SIG-M5 (cell line): ENCODE data around the gene LPP.
A peak's percentile ranks its signal among the peaks of the same experiment; 100 is the strongest.

Experiments used
- DNase-seq: peaks from one replicate; lab custom pipeline; 2025; lab: John Stamatoyannopoulos, UW

Gene LPP

GRCh38 chr3:188361888-188362287 lies 207.9 kb downstream of the LPP start:
- no peak for DNase-seq

DNA sequence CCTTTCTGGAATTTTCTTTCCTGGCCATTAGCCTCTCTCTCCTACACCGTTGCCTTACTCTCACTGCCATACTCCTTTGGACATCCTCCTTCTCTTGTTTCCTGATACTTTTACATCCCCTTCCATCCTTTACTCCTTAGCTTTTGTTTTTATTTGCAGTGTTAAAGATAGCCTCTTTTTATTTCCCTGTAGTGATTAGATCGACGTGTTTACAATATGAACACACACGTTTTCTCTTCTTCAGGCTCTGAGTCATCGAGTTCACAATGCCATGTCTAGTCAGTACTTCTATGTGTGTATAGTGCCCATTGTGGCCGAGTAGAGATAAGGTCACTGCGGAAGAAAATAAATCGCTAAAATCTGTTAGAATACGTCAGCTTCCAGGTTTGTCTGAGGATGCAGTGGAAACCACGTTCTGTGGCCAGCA lies 208.5 kb downstream of the LPP start:
- no peak for DNase-seq

DNA sequence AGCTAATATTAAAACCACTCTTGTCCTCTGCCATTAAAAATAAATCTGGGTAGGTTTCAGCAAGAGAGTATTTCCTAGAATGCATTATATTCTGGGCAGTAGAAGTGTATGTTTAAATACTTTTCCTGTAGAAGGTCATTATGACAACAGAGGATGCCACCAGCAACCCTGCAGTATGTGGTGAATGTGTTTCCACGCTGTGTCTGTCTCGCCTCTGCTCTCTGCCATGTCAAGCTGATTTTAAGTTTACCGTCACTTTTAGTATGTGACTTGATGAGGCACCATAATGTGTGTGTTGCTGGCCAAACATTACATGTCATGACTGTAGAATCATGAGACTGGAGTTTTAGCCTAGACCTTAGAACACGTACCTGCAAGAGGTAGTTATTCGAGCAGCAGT lies 211.2 kb downstream of the LPP start:
- no peak for DNase-seq

- DNase-seq = no peak
Measured at GRCh38 chr3:188365988-188366698, 212.2 kb downstream of the LPP start.

GRCh38 chr3:188367678-188368077 lies 213.7 kb downstream of the LPP start:
- no peak for DNase-seq

GRCh38 chr3:188369526-188369925 lies 215.6 kb downstream of the LPP start:
- no peak for DNase-seq

- DNase-seq = no peak
Measured at GRCh38 chr3:188370081-188370830, 216.3 kb downstream of the LPP start.

DNA sequence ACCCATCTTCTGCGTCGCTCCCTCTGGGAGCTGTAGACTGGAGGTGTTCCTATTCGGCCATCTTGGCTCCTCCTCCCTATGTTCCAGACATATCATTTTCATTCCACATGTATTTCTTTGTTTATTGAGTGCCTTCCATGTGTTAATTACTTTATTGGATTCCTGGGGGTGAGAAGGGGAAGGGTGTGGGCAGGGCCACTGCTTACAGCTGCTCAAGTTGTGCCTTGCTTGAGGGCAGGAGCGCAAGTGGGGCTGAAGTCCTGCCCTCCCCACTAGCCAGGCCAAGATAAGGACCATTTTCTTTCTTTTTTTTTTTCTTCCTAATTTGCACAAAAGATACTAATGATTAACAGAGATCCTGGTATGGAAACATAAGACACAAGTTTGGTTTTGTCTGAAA lies 224.8 kb downstream of the LPP start:
- no peak for DNase-seq

- DNase-seq = no peak
Measured at GRCh38 chr3:188380252-188380651, 226.3 kb downstream of the LPP start.

- no peak for DNase-seq
Measured at GRCh38 chr3:188380722-188381121, 226.8 kb downstream of the LPP start.

- no peak for DNase-seq
Measured at GRCh38 chr3:188383748-188384147, 229.8 kb downstream of the LPP start.

- DNase-seq = no peak
Measured at GRCh38 chr3:188385295-188385694, 231.3 kb downstream of the LPP start.

DNA sequence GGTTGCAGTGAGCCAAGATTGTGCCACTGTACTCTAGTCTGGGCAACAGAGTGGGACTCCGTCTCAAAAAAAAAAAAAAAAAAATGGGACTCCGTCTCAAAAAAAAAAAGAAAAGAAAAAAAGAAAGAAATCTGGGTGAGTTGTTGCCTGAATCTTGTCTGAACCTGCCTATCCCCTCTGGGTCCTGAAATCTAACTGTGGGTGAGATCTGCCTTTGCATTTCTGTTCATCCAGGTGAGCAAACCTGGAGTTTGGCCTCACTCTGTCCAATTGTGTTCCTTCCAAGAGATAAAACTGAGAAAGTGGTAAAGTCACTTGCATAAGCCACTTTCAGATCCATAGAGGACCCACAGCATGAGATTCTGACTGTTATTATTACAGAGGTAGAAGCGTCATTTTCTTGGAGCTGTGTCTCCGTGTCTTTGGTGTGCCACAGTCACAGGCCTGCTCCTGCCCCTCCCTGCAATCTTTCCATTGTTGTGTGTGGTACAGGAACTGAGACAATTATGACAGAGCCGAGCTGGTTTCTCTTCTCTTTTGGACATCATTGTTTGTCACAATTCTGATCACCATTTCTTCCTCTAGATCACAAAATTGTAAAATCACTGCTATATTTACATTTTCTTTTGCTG lies 235.9 kb downstream of the LPP start:
- peak; percentile 52 for DNase-seq

DNA sequence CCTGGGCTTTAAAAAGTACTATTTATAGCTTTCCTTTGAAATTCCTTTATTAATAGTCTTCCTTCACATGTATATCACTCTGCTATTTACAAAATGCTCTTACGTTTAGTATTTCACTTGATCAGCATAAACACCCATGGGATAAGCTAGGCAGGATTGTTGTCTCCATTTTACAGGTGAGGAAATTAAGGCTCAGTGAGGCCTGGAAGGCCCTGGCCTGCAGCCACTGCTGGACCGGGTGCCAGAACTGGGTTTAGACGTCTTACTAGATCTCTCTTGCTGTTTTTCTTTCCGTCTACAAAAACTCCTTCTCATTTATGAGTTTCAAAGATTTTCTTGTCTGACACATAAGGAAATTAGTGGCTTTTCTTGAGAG lies 236.4 kb downstream of the LPP start:
- no peak for DNase-seq

DNA sequence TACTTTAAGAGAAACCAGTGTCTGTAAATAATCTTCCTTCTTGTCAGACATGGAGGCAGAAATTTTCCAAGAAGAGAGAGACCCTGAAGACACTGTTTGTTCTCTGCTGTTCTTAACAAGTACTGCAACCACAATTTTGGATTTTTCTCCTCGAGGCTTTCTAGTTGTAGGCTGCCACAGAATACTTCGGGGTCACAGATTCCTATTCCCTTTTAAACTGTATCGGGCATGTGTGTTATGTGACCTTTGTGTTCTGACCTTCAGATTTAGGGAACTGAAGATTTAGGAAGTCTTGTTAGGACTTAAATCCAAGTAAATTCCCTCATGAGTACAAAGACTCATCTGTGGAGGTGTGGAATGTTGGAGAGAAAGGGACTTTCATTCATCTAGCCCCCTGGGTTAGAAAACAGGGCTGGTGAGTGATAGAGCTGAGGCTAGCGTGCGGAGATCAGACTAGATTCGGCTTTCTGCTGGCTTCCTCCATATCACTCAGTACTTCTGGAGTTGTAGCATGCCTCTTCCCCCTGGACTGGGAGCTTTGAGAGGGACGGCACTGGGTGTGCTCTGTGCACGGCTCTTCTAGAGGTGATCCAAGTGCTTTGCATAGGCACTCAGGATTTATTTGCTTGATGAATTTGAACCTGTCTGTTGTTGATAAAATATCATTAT lies 237.0 kb downstream of the LPP start:
- no peak for DNase-seq

- DNase-seq = no peak
Measured at GRCh38 chr3:188391592-188391991, 237.6 kb downstream of the LPP start.

GRCh38 chr3:188392076-188392475 lies 238.1 kb downstream of the LPP start:
- no peak for DNase-seq

DNA sequence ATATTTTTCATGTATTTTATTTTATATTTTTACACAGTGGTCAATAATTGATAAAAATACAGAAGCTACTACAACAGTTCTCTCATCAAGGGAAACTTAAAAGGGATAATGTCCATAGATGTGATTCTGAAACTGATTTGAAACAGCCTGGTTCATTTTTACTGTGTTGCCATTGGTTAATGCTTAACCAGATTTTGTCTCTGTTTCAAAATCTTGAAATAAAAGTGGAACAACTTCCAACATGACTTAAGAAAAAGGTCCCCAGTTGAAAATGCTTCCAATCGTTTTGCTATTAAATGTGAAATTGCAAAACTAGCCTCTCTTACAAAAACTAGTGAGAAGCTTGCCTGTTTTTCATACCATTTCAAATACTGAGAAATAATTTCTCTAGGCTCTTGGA lies 240.7 kb downstream of the LPP start:
- DNase-seq = no peak

GRCh38 chr3:188396251-188396650 lies 242.3 kb downstream of the LPP start:
- no peak for DNase-seq

DNA sequence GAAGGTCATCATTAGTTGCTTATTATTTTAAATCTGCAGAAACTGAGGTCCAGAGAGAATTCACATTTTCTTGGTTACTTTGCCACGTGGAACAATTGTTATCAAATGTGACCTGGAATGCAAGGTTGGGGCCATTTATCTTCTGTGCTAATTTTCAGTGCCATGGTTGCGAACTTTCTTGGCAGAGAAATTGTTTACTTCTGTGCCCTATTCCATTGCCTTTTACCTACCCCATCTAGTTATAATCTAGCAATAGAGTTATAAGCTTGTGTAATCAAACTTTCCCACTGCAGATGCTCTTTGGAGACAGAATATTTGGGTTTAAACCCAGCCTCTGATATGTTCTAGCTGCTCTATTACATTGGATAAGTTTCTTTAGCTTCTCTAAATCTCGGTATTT lies 242.9 kb downstream of the LPP start:
- DNase-seq = no peak

- DNase-seq = no peak
Measured at GRCh38 chr3:188397766-188398705, 244.1 kb downstream of the LPP start.
